HTR-8/SVneo (cell line): ENCODE data around the gene RABEP1.

Source experiments
- DNase-seq: peaks from one replicate; pipeline ENCODE4 v3.0.0; 2011; ENCODE audit warnings: low spot score, mixed read lengths; ENCODE audit not compliant: insufficient read length
- FAIRE-seq: peaks from 2 replicates; lab custom pipeline; 2011; peaks lifted over from hg19 to GRCh38; lab: Jason Lieb, UNC

Gene RABEP1

DNA sequence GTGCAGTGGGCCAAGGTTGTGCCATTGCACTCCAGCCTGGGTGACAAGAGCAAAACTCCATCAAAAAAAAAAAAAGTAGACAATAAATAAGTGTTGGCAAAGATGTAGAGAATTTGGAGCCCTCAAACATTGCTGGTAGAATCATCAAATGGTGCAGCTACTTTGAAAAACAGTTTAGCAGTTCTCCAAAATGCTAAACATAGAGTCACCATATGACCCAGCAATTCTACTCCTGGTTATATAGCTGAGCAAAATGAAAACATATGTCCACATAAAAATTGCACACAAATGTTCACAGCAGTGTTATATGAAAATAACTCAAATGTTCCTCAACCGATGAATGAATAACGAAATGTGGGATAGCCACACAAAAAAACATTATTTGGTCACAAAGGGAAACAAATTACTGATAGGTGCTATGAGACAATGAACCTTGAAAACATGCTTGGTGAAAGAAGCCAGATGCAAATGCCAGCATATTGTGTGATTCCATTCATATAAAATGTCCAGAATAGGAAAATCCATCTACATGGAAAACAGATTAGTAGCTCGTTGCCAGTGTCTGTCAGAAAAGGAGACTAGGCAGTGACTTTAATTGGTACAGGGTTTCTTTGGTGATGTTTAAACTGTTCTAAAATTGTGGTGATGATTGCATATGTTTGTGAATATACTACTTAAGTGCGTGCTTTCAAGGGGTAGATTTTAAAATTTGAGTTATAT, 12.7 kb upstream of the RABEP1 start:
- DNase-seq (no peak), FAIRE-seq (no peak)

DNA sequence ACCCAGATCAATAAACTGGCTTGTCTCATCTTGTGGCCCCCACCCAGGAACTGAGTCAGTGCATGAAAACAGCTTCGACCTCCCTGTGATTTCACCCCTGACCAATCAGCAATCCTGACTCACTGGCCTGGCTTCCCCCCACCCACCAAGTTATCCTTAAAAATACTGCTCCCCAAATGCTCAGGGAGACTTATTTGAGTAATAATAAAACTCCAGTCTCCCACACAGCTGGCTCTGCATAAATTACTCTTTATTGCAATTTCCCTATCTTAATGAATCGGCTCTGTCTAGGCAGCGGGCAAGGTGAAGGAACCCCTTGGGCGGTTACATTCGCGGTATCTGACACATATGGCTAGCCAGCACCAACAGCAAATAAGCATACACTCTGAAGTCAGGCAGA, 9.8 kb upstream of the RABEP1 start:
- FAIRE-seq, result no peak
- no peak for DNase-seq

DNA sequence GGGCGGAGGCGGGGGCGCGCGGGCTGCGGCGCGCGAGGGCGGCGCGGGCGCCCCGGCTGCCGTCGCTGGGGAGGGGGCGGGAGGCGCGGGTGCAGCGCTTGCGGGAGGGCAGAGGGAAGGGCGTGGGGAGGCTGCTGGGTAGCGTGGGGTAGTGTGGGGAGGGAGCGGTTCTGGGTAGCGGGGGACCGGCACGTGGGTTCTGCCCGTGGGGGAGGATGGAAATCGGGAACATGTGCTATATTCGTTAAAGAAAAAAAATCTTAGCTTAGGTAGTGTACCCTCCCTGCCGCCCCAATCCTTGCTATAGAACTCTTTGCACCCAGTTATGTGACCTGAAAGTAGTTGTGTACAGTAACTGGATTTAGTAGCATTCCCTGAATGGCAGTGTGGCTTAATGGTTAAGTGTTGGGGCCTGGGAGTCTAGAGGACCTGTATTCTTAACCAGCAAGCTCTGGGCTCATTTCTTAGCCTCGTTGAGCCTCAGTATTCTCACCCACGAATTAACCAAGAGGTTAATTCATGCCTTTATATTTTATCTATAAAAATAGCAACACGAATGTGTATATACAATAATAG, 646 bp downstream of the RABEP1 start:
- no peak for DNase-seq
- no peak for FAIRE-seq

GRCh38 chr17:5283571-5284315, 1.7 kb downstream of the RABEP1 start:
- FAIRE-seq, result no peak
- DNase-seq, result no peak

GRCh38 chr17:5284681-5285080, 2.6 kb downstream of the RABEP1 start:
- DNase-seq (no peak), FAIRE-seq (no peak)

DNA sequence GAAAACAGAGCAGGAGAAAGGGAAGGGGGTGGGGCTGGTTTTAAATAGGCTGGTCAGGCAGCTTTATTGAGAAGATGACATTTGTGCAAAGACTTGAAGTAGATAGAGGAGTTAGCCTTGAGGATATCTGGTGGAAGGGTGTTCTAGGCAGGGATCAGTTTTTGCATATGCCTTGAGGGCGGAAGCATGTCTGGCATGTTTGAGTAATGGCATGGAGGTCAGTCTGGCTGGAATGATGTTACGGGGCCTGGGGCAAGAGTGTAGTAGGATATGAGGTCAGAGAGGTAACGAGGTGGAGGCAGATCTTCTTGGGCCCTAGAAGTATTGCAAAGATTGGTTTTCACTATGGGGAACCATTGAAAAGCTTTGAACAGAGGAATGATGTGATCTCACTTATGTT, 4.8 kb downstream of the RABEP1 start:
- DNase-seq (no peak), FAIRE-seq (peak; percentile 82)

- DNase-seq (no peak), FAIRE-seq (no peak)
Observed at GRCh38 chr17:5291683-5292350, 9.7 kb downstream of the RABEP1 start.

- no peak for FAIRE-seq
- DNase-seq, result no peak
Observed at GRCh38 chr17:5297245-5297644, 15.2 kb downstream of the RABEP1 start.

DNA sequence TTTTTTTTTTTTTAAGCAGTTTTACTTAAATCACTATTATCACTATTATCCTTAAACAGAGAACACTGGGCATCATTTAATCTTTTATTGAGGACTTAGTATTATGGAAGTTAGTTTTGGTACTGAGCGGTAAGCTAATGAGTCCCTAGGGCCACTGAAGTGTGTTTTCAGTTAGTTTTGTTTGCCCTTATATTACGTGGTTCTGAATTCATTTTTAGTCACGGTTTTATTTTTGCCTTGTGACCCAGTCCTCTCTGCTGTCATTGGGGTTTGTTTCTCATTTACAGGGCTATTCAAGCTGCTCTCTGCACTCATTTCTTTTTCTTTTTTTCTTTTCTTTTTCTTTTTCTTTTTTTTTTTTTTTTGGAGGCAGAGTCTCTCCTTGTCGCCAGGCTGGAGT, 17.3 kb downstream of the RABEP1 start:
- DNase-seq (no peak), FAIRE-seq (no peak)

GRCh38 chr17:5304636-5305035, 22.6 kb downstream of the RABEP1 start:
- no peak for FAIRE-seq

DNA sequence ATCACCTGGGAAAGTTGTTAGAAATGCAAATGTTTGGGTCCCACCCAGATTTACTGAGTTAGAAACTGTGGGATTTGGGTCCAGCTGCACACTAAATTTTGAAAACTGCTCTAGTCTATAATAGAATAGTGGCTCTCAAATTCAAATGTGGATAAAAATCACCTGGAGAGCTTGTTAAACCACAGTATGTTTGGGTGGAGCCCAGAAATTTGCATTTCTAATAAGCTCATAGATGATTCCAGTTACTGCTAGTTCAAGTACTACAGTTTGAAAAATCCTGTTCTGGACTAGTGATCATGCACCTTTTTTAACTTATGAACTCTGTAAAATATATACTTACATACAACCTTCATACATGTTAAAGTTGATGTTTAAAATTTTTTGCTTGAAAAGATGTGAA, 27.8 kb downstream of the RABEP1 start:
- FAIRE-seq, result no peak

More at GRCh38 chr17:5304636-5305035, 22.6 kb downstream of the RABEP1 start:
- DNase-seq, result no peak

GRCh38 chr17:5325851-5326250, 43.8 kb downstream of the RABEP1 start:
- FAIRE-seq, result no peak
- no peak for DNase-seq

More for the DNA sequence above, 27.8 kb downstream of the RABEP1 start:
- DNase-seq, result no peak

GRCh38 chr17:5329784-5330557, 47.9 kb downstream of the RABEP1 start:
- DNase-seq (no peak), FAIRE-seq (no peak)

- DNase-seq (no peak), FAIRE-seq (no peak)
Observed at GRCh38 chr17:5330981-5331380, 48.9 kb downstream of the RABEP1 start.

GRCh38 chr17:5331506-5331905, 49.4 kb downstream of the RABEP1 start:
- FAIRE-seq, result peak; percentile 66
- no peak for DNase-seq

- no peak for FAIRE-seq
Observed at GRCh38 chr17:5344914-5345313, 62.8 kb downstream of the RABEP1 start.

DNA sequence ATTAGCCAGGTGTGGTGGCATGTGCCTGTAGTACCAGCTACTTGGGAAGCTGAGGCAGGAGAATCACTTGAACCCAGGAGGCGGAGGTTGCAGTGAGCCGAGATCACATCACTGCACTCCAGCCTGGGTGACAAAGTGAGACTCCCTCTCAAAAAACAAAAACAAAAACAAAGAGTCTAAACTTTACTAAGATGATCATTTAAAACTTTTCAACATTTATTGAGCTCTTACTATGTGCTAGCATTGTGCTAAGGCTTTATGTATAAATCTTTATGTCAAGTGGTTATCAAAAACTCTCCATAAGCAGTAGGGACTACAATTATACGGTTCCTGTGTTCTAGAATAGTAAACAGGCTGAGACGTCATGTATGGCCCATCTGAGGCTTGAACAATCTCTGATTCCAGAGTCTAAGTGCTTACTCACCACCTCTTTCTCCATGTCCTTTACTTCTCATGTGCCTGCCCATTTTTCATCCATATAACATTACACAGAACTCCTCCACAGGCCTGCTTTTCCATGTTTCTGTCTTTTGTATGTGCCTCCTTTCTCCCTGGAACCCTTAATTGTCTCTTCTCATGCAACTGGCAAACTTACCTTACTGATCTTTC, 70.7 kb downstream of the RABEP1 start:
- FAIRE-seq, result no peak

More at GRCh38 chr17:5344914-5345313, 62.8 kb downstream of the RABEP1 start:
- no peak for DNase-seq

GRCh38 chr17:5354310-5354709, 72.2 kb downstream of the RABEP1 start:
- no peak for FAIRE-seq
- no peak for DNase-seq

More for the DNA sequence above, 70.7 kb downstream of the RABEP1 start:
- no peak for DNase-seq

- DNase-seq (no peak), FAIRE-seq (no peak)
Observed at GRCh38 chr17:5354886-5355415, 72.9 kb downstream of the RABEP1 start.
